ENCODE results near the gene SGCB.
A peak's percentile ranks its signal among the peaks of the same experiment; 100 is the strongest.
"Not testable (repeated sequence)": the region's sequence is repeated elsewhere in the genome, so short reads cannot be mapped to it uniquely, and the experiment has no call there.

Gene SGCB, protein sequence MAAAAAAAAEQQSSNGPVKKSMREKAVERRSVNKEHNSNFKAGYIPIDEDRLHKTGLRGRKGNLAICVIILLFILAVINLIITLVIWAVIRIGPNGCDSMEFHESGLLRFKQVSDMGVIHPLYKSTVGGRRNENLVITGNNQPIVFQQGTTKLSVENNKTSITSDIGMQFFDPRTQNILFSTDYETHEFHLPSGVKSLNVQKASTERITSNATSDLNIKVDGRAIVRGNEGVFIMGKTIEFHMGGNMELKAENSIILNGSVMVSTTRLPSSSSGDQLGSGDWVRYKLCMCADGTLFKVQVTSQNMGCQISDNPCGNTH

DNA sequence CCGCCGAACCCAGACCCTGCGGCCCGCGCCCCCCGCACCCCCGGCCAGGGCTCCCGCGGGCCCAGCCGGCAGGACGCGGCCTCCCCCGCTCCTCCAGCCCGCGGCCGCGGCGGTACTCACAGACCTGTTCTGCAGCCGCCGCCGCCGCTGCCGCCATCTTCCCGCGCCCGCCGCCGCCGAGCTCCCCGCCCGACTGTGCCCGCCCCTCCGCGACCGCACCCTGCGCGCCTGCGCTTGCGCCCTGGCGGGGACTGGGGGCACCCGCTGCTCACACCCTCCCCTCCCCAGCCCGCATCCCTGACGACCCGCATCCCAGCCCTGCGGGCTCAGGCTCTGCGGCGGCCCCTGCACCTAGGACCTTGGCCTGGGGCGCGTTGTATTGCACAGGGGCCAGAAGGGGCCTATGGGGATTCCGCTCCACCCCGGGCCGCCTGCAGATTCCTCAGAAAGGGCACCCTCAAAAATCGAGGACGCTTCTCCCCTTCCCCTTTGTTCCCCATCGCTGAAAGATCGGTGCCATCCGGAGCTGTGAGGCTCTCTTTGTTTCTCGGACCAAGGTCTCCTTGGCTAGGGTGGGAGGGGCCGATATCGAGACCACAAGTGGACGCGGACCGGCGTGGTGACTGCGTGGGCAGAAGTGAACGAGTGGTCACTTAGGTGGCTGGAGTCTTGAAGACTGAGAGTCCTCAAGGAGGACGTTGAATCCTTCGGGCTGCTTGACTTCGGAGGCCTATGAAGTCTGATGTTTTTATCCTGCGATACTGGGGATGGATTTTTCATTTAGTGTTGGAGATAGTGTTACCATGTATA, at the start of gene SGCB:
TSS of gene SGCB (minus strand) at position 197 of the 810 bp plus-strand sequence. CDS start at position 157, 40 bp downstream.
- peak; percentile 43 for DNase-seq (ENCODE audit: low read depth, low spot score)

DNA sequence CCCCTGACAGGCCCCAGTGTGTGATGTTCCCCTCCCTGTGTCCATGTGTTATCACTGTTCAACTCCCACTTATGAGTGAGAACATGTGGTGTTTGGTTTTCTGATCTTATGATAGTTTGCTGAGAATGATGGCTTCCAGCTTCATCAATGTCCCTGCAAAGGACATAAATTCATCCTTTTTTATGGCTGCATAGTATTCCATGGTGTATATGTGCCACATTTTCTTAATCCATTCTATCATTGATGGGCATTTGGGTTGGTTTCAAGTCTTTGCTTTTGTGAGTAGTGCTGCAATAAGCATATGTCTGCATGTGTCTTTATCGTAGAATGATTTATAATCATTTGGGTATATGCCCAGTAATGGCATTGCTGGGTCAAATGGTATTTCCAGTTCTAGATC, 48.3 kb upstream of the SGCB start:
- DNase-seq (ENCODE audit: low read depth, low spot score), result not testable (repeated sequence)

DNA sequence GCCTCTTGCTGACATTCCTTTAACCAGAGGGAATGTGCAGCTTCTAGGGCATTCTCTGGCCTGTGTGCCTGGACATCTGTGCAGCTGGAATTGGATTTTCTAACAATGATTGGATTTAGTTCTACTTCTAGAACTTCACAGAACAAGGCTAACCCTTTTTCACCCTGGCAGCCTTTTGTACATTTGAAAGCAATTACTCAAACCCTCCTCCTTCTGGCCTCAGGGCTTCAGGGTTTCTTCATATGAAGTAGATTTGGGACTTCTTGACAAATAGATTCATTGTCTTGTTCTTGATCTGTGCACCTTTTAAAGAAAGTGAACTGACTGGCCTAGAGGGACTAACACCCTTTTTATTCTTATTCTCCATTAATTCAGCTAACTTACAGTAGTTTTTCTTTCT, 43.1 kb upstream of the SGCB start:
- no peak for DNase-seq (ENCODE audit: low read depth, low spot score)

DNA sequence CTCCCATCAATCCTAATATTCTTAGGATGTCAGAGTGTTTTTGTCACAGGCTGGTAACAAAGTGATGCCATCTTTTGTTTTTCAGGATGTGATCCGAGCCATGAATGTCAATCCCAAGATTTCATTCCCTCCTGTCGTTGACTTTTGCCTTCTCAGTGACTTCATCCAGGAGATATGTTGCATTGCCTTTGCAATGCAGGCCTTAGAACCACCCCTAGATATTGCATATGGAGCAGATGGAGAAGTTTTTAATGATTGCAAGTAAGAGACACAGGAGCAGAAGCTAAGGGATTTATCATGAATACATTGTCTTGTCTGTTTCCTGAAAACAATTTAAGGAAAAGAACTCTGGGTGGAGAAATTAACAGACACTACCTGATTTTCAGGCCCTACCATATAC, 41.6 kb upstream of the SGCB start:
- no peak for DNase-seq (ENCODE audit: low read depth, low spot score)

DNA sequence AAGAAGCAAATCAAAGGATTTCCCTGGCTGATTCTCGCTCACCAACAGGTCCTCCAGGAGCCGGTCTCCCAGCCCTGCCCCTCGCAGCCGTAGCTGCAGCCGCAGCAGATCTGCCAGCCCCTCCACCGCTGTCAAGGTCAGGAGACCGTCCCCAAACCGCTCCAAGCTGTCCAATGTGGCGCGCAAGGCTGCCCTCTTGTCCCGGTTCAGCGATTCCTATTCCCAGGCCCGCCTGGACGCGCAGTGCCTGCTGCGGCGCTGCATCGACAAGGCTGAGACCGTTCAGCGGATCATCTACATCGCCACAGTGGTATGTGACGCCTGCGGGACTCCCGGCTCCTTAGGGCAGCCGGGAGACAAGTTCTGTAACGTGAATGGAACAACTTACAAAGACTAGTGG, 38.6 kb upstream of the SGCB start:
- DNase-seq (ENCODE audit: low read depth, low spot score), result no peak

DNA sequence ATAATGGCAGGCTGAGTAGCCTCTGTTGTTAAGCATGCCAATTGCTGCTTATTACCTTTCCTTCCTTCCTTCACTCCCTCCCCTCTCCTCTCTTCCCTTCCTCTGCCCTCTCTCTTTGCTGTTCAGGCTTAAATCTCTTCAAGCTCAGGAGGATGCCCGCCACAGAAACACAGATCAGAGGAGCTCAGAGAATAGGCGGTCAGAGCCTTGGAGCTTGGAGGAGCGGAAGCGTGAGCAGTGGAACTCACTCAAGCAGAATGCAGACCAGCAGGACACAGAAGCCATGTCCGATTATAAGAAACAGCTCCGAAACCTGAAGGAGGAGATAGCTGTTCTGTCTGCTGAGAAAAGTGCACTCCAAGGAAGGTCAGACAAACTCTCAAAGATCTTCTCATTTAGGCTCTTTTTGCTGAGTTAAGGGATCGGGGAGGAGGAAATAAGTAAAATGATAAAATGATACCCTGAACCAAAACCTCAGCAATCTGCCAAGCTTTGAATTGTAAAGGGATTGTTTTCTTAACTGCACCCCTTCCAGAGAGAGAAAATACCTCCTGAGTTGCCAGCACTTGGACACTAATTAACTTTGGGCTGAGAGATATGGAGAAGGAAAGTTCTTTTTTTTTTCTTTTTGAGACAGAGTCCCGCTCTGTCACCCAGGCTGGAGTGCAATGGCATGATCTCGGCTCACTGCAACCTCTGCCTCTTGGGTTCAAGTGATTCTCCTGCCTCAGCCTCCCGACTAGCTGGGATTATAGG, 33.9 kb upstream of the SGCB start:
- no peak for DNase-seq (ENCODE audit: low read depth, low spot score)

DNA sequence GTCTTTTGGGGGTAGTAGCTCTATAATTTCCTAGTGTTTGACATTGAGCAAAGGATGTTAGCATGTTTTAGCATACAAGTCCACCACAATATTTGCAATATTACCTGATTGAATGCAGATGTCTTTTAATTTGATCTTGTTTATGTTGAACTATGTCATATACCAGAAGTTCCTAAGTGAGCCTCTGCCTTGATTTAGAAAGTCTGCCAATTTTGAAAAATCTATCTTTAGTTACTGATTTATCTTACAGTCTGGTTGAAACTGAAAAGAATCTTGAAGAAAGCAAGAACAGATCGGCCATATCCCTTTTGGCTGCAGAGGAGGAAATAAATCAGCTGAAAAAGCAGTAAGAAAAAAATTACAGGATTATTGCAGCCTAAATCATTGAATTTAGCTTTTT, 31.5 kb upstream of the SGCB start:
- DNase-seq (ENCODE audit: low read depth, low spot score), result no peak

DNA sequence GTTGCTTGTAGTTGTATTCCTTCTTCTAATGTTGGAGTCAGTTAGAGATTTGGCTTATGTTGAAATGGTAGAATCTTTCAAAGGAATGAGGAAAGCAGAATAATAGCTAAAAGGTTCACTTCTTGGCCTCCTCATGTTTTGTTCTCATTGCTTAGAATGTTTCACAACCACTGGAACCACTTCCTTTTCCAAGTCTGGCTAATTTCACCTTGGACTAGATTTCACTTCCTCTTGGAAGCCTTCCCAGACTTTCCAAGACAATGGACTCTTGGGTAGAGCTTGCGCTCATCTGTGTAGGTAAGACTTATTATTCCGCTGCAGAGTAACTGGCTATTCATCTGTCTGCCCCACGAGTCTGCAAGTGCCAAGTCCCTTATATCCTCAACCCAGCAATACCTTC, 21.3 kb upstream of the SGCB start:
- no peak for DNase-seq (ENCODE audit: low read depth, low spot score)

DNA sequence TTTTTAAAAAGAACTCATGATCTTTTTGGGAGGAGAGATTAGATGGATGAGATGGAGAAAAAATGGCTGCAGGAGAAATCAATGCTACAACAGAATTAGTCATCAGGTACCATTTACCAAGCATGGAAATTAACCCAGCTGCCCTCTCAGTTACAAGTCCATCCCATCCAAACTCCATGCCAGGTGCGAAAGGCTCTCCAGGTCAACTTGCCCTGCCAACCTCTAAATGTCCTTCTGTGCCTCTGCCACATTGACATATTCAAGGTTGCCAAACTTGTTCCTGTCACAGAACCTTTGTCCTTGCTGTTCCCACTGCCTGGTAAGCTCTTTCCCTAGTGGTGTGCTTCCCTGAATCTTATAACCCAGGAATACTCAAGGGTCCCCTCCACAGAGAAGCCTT, 20.2 kb upstream of the SGCB start:
- no peak for DNase-seq (ENCODE audit: low read depth, low spot score)

DNA sequence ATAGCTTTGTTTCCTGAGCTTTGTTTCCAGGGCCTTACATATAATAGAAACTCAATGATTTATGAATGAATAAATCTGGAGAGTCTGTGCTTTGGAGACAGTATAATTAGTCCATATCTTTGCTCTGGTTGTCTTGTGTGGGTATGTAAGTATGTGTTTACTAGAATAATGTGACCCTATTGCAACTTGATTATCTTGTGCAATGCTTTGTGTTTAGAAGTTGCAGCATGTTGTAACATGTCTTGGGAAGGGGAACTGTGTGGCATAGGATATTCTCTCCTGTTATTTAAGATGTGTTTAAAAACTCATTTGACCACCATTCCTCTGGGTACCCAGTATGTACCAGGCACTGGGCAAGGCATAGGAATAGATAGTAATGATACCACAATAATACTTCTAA, 19.1 kb upstream of the SGCB start:
- DNase-seq (ENCODE audit: low read depth, low spot score), result no peak

DNA sequence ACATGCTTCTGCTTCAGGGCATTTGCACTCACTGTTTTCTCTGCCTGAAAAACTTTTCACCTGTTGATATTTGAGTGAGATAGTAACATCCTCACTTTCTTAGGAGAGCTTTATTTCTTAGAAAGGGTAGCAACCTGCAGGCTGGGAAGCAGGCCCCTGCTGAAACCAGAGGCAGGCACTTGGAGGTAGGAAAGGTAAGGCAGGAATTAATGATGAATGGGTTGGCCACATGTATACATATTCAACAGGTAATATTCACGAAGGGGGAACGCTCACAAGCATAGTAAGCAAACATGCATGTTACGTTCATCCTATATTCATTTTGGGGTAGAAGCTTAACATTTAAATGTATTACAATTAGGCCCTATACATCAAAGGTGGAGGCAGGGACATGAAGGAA, 16.2 kb upstream of the SGCB start:
- no peak for DNase-seq (ENCODE audit: low read depth, low spot score)

DNA sequence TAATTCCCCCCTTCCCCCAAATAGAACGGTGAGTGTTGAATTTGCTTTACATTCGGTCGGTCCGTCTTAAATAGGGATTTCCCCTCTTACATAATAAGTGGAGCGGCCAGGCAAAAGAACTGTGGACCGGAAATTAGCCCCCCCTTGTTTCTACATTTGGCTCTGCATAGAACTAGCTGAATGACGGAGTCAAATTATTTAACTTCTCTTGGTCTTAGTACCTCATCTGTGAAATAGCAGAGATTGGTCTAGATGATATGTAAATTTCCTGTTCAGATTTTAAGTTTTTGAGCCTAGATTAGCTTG, 14.3 kb upstream of the SGCB start:
- no peak for DNase-seq (ENCODE audit: low read depth, low spot score)

DNA sequence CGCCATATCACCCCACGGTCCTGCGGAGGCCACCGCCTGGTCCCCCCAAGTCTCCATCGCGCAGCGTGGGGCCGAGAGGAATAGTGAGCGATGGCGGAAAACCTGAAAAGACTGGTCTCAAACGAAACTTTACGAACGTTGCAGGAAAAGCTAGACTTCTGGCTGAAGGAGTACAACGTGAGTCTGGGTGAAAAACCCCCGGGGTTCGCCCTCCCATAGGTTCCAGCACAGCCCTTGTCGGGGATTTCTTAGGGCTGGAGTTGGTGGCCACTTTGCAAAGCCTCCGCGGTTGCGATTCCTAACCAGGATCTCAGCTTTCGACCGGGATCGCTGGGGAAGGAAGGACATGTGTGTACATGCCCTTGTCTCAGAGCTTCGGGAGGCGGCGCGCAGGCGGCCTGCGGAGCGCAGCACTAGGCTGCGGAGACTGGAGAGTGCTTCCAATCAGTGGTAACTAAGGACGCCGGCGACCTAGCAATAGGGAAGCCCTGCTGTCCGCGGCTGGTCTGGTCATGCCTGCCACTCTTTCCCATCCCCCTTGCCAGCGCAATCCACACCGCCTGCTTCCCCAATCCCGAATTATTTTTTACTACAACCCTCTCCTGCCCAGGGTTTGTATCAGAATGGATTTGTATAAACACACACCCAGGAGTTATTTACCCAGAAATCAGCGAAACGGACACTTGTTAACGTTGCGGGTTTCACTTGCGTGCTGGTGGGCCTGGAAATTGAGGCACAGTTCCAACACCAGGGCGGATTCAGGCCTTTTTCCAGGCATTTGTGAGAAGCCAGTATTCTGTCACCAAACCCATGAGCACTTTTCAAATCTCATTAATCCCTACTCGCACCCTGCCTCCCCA, 13.7 kb upstream of the SGCB start:
- DNase-seq (ENCODE audit: low read depth, low spot score), result no peak

DNA sequence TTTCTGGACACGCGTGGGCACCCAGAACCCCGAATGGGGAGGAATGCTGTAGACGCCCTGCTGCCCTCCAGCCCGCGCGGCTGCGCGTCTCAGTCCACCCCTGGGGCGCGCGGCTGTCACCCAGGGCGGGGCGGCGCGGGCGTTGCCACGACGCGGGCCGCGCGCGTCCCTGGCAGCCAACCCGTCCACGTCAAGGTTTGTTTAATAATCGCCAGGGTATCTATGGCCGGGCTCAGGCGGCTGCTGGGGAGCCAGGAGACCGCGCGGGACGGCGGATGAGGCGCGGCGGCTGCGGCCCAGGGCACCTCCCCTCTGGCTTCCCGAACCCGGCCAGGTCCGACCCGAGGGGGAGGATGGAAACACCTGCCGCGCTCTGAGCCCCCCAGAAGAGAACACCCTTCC, 13.1 kb upstream of the SGCB start, which contains the start of gene SPATA18:
TSS of gene SPATA18 (plus strand) at position 92 of the 402 bp plus-strand sequence. CDS start 401 bp downstream, outside the sequence.
- DNase-seq (ENCODE audit: low read depth, low spot score), result no peak

DNA sequence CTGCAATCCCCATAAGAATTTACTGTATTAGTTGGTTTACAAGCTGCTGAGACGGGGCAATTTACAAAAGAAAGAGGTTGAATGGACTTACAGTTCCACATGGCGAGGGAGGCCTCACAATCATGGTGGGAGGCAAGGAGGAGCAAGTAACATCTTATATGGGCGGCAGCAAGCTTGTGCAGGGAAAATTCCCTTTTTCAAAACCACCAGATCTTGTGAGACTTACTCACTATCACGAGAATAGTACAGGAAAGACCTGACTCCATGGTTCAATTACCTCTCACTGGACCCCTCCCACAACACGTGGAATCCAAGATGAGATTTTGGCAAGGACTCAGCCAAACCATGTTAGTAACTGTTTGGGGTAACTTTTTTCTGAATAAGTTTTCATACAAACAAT, 11.2 kb upstream of the SGCB start:
- DNase-seq (ENCODE audit: low read depth, low spot score), result no peak

DNA sequence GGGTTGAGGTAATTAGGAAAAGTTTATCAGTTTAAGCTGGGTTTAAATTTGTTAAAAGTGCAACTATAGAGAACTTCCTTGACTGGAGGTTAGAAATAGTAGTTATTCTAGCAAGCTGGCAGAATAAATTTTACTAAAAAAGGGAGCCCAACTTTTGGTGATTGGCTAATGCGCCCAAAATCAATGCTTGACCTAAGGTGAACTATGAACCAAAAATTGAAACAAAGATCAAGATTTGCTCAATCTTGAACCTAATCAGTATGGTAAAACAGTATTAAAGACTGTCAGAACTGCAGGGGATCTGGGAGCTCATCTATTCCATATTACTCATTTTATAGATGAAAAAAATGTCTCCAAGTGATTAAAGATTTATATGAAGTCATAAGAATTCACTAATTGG, 6.9 kb upstream of the SGCB start:
- DNase-seq (ENCODE audit: low read depth, low spot score), result no peak

DNA sequence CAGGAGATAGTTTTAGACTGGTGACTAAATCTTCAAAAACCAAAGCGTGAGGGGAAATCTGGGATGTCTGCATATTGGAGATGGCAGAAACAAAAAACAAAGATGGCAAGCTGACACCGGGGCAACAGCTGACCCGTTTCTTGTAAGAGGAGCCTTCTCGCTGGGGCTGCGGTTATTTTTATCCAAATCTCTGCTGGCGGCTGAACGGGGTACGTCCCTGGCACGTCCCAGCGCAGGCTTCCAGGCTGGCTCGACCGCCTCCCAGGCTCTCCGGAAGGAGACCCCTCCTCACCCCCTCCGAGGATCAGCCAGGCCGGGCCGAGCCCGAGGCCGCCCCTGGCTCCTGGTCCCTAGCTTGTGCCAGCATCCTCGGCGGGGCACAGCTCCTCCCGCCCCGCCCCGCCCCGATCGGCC, 403 bp downstream of the SGCB start:
- no peak for DNase-seq (ENCODE audit: low read depth, low spot score)

DNA sequence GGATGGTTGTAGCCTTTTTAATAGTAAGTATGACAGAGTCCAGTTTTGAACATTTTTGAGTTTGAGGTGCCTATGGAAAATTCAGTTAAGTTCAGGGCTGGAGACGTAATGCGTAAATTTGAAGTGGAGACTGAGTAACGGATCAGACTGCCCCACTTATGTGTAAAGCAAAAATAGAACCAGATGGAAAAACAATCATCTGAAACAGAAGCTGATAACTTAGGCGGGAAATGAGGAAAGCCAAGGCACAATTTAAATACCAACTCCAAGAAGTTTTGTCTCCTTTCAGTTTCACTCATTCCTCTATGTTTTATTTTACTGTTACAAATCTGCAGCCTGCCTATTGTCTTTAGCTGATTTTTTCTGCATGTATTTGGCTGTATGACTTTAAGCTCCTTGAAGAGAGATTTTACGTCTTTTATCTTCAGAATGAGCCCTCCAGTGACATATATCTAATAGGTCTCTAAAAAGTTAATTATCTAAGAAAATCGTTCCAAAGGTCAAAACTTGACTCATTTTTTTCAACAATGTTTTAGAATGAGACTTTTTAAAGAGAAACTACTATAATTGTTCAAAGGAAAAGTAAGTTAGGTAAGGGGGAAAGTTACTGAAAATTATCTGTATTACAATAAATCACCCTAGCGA, 1.1 kb downstream of the SGCB start:
- no peak for DNase-seq (ENCODE audit: low read depth, low spot score)

DNA sequence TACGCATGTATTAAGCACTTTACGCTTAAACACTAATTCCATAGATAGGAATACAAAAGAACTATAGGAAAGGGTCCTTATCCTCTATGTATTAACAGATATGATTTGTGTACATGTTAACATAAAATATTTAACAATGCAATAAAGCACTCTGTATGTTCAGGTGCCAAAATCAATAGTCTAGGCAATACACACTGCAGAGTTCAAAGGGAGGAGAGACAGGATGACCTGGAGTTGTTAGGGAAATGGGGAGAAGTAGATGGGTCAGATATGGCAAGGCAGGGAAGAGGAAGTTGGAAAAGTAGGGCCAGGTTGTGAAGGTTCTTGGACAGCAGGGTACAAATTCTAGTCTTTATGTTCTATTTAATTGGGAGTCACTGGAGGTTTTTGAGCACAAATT, 2.9 kb downstream of the SGCB start:
- no peak for DNase-seq (ENCODE audit: low read depth, low spot score)

DNA sequence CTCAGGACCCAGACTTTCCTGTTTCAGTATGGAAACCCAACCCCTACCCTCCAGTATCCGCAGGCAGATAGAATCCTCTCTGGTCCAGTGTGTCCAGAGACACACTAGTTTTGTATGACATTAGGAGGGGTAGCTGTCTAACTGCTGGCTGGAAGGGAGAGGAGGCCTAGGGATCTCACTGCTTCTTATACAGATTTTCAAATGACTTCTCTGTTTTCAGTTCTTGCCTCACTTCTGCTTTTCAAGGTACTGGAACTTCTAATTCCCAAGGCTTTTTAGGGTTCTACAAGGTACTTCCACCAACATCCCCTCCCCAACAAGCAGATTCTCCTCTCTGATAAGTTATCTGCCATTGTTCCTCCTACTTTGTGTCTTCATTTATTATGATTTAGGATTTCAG, 6.1 kb downstream of the SGCB start:
- DNase-seq (ENCODE audit: low read depth, low spot score), result no peak

DNA sequence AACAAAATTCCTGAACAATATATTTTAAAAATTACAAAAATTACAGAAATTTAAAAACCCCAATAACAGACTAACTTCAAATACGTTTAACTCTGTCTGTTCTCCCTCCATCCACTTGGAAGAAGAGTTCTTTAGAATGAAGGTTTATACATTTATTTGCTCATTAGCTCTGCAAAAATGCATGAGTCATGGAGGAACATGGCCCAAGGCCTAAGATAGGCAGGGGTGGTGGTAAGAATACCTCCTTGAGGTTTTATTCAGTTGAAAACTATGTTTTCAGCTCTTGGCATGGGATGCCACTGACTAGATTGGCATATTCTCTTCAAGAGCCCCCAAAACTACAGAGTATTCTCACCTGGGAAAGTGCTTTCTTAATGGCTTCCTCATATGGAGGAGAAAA, 9.1 kb downstream of the SGCB start:
- DNase-seq (ENCODE audit: low read depth, low spot score), result no peak
